HepG2 (cell line): ENCODE results near the gene SHE. TPM values are rescaled to one million over a fixed set of nuclear protein-coding genes. Genes with fewer than 3 reads are reported as not detected.
A peak's percentile ranks its signal among the peaks of the same experiment; 100 is the strongest.

Source experiments
- ATAC-seq: fragments of 200-7000 bp; cut with Tn5 transposase; 3 replicates; pipeline ENCODE4 v1.9.1; 2020; ENCODE audit warnings: mild to moderate bottlenecking, moderate library complexity
- Bru-seq: library from RNA; stranded (reverse); fragments of 400-500 nt; gene quantifications from one replicate; lab custom pipeline; 2021; lab: Mats Ljungman, UMichigan
- BruChase-seq, 2 experiments: library from RNA; stranded (reverse); fragments of 400-500 nt; gene quantifications; one replicate each; lab custom pipeline; 2021; lab: Mats Ljungman, UMichigan
- BruUV-seq: library from RNA; stranded (reverse); fragments of 400-500 nt; replicated peaks from 2 replicates; lab custom pipeline; 2021; lab: Mats Ljungman, UMichigan
- CTCF ChIA-PET: fragments of 300-600 bp; formaldehyde crosslinking; extraction: SDS; loops from one replicate; lab custom pipeline; 2021; ENCODE audit warnings: low total read pairs, inconsistent platforms, low intra/inter-chr PET ratio; lab: Yijun Ruan, JAX
- POLR2A ChIA-PET: fragments of 350-600 bp; sonication (Branson Sonifier 250); formaldehyde crosslinking; loops from one replicate; lab custom pipeline; 2020; ENCODE audit warnings: antibody characterized with exemption, inconsistent platforms; lab: Yijun Ruan, JAX
- DNase-seq: peaks from one replicate; pipeline ENCODE4 v3.0.0-alpha.2; 2015; ENCODE audit warnings: low spot score
- FAIRE-seq: peaks from 3 replicates; lab custom pipeline; 2011; peaks lifted over from hg19 to GRCh38; lab: Jason Lieb, UNC
- H2AFZ ChIP-seq: one replicate; pipeline ENCODE4 v1.6.1; 2011; ENCODE audit warnings: low read length, inconsistent platforms
- H3K27ac ChIP-seq: fragments of 300-600 bp; 3 replicates; pipeline ENCODE4 v1.8.0; 2011; ENCODE audit warnings: mixed run types, mild to moderate bottlenecking, mixed read lengths, low read length, inconsistent platforms; ENCODE audit not compliant: insufficient read depth; ENCODE audit errors: extremely low read length
- H3K27me3 ChIP-seq, 2 experiments: fragments of 200-600 bp in 1 of 2; 2 replicates in 1 of 2; 3 replicates in 1 of 2; pipeline versions ENCODE4 v1.6.0 to v1.8.0; 2011; ENCODE audit warnings: low read length in 2 of 2, mild to moderate bottlenecking in 2 of 2, moderate library complexity in 2 of 2, inconsistent platforms in 1 of 2; ENCODE audit not compliant: insufficient read depth in 2 of 2, control insufficient read depth in 1 of 2
- H3K36me3 ChIP-seq, 2 experiments: fragments of 200-600 bp in 1 of 2; replicated peaks in 1 of 2; 2 replicates in 1 of 2; 3 replicates in 1 of 2; pipeline versions ENCODE4 v1.5.1 to v1.8.0; 2011; ENCODE audit warnings: low read length in 2 of 2, inconsistent platforms in 1 of 2; ENCODE audit not compliant: insufficient read depth in 2 of 2, control insufficient read depth in 1 of 2
- H3K4me1 ChIP-seq: 2 replicates; pipeline ENCODE4 v1.5.1; 2012; ENCODE audit warnings: low read length, inconsistent platforms; ENCODE audit not compliant: insufficient read depth
- H3K4me2 ChIP-seq: 2 replicates; pipeline ENCODE4 v1.6.0; 2011; ENCODE audit warnings: low read depth, low read length, inconsistent platforms
- H3K4me3 ChIP-seq, 3 experiments: fragments of 200-600 bp in 1 of 3; sonication (generic), shearing (Covaris generic) in 1 of 3; replicated peaks in 1 of 3; 2 replicates each; pipeline ENCODE4 v1.5.1; 2011 to 2016; ENCODE audit warnings: low read length in 3 of 3, inconsistent platforms in 2 of 3, low read depth in 2 of 3, mild to moderate bottlenecking in 2 of 3, control low read depth in 1 of 3, mixed read lengths in 1 of 3; ENCODE audit not compliant: insufficient read depth in 1 of 3
- H3K79me2 ChIP-seq: one replicate; pipeline ENCODE4 v1.6.1; 2011; ENCODE audit warnings: low read length, inconsistent platforms; ENCODE audit not compliant: insufficient read depth
- H3K9ac ChIP-seq: 2 replicates; pipeline ENCODE4 v1.6.0; 2011; ENCODE audit warnings: mild to moderate bottlenecking, low read depth, low read length, inconsistent platforms; ENCODE audit not compliant: insufficient read depth
- H3K9me3 ChIP-seq: 2 replicates; pipeline ENCODE4 v1.5.1; 2012; ENCODE audit warnings: mild to moderate bottlenecking, low read length
- H4K20me1 ChIP-seq: 2 replicates; pipeline ENCODE4 v1.6.0; 2011; ENCODE audit warnings: inconsistent platforms, mild to moderate bottlenecking, low read length, moderate library complexity; ENCODE audit not compliant: insufficient read depth
- NFKBIZ ChIP-seq: IDR thresholded peaks from 2 replicates; pipeline ENCODE4 v1.6.1; 2018; ENCODE audit warnings: missing genetic modification reagents, missing compliant biosample characterization
- TGIF2 ChIP-seq: IDR thresholded peaks from 2 replicates; pipeline ENCODE4 v1.6.1; 2016; ENCODE audit warnings: control low read depth, missing compliant biosample characterization
- THAP11 ChIP-seq: IDR thresholded peaks from 2 replicates; pipeline ENCODE4 v1.6.1; 2016; ENCODE audit warnings: missing biosample characterization, missing genetic modification reagents
- WIZ ChIP-seq: sonication (generic); formaldehyde crosslinking; IDR thresholded peaks from 2 replicates; pipeline ENCODE4 v1.5.1; 2020; ENCODE audit warnings: mild to moderate bottlenecking, missing genetic modification reagents
- WGBS: methylation state at CpG from one replicate; pipeline ENCODE4 v1.1.6; 2017; ENCODE audit warnings: low lambda C conversion rate; 5-methylcytosine and 5-hydroxymethylcytosine counted together
- in situ Hi-C: cut with HindIII; loops from 2 replicates; pipeline ENCODE4 v1.10.0; 2017; ENCODE audit warnings: low pct_unique_long_range_greater_than_20kb; ENCODE audit not compliant: extremely low pct_ligation_motif_present
- intact Hi-C: fragments of 100-400 bp; cut with micrococcal nuclease; formaldehyde crosslinking; loops from one replicate; pipeline ENCODE4 v1.10.0; 2022; ENCODE audit not compliant: unreplicated experiment
- long read RNA-seq, 2 experiments: library from RNA in 1 of 2; library from polyadenylated mRNA in 1 of 2; stranded (forward) in 1 of 2; unstranded in 1 of 2; transcript quantifications; one replicate each; pipeline ENCODE4 v2.0.0, GENCODE V29; 2019 to 2022
- polyA minus RNA-seq, 3 experiments: library from RNA; depleted of rRNA, polyadenylated mRNA; stranded (reverse); fragments of >200 nt; gene quantifications; 2 replicates each; pipeline ENCODE4 v1.2.3, GENCODE V29; 2011; ENCODE audit warnings: low replicate concordance in 1 of 3
- polyA plus RNA-seq, 8 experiments: library from polyadenylated mRNA; depleted of rRNA in 3 of 8; stranded (reverse) in 7 of 8; unstranded in 1 of 8; fragments of >200 nt; fragmentation: Illumina TruSeq in 4 of 8; extraction: Trizol in 4 of 8; gene quantifications; 2 replicates each; pipeline versions ENCODE4 v1.2.1 to v1.2.3, GENCODE V29; 2011 to 2016; ENCODE audit warnings: low read depth in 4 of 8, missing spikeins in 1 of 8, mixed read lengths in 1 of 8; ENCODE audit not compliant: insufficient read depth in 1 of 8
- total RNA-seq, 5 experiments: library from RNA; depleted of rRNA; stranded (reverse); fragments of >200 nt; fragmentation: Illumina TruSeq; extraction: Trizol; gene quantifications; 2 replicates each; pipeline ENCODE4 v1.2.3, GENCODE V29; 2016; ENCODE audit warnings: low read depth in 1 of 5
- TF ChIP-seq, protein P1 (sequence below): sonication (generic); formaldehyde crosslinking; IDR thresholded peaks from 2 replicates; pipeline ENCODE4 v1.8.1; 2023; ENCODE audit warnings: mild to moderate bottlenecking, missing genetic modification reagents, borderline replicate concordance

SHE gene
- total RNA-seq (2016; rRNA removed; fragmentation: Illumina TruSeq; extraction: Trizol) (not detected in 2 replicates), polyA plus RNA-seq (2011; rRNA removed) (not detected in 2 replicates), polyA minus RNA-seq (2011; rRNA and poly(A)+ RNA removed; ENCODE audit: low replicate concordance) (not detected in 2 replicates), Bru-seq, nascent RNA (not detected), BruChase-seq, experiment 1, labeled RNA remaining after a 6-hour chase (not detected), BruChase-seq, experiment 2, labeled RNA remaining after a 2-hour chase (not detected)
- total RNA-seq (2016; cell fraction: cytosol; rRNA removed; fragmentation: Illumina TruSeq; extraction: Trizol; ENCODE audit: low read depth) = not detected in 2 replicates
- total RNA-seq (2016; cell fraction: insoluble cytoplasmic fraction; rRNA removed; fragmentation: Illumina TruSeq; extraction: Trizol) = not detected in 2 replicates
- total RNA-seq (2016; cell fraction: membrane; rRNA removed; fragmentation: Illumina TruSeq; extraction: Trizol) = not detected in 2 replicates
- total RNA-seq (2016; cell fraction: nucleus; rRNA removed; fragmentation: Illumina TruSeq; extraction: Trizol) = not detected in 2 replicates
- polyA plus RNA-seq (2011; cell fraction: cytosol; rRNA removed) = not detected in 2 replicates
- polyA plus RNA-seq (2011; cell fraction: nucleus; rRNA removed) = not detected in 2 replicates
- not detected in 2 replicates for polyA plus RNA-seq (2012)
- polyA plus RNA-seq (2016; cell fraction: cytosol; fragmentation: Illumina TruSeq; extraction: Trizol; ENCODE audit: low read depth) = not detected in 2 replicates
- polyA plus RNA-seq (2016; cell fraction: insoluble cytoplasmic fraction; fragmentation: Illumina TruSeq; extraction: Trizol; ENCODE audit: low read depth) = not detected in 2 replicates
- not detected in 2 replicates for polyA plus RNA-seq (2016; cell fraction: membrane; fragmentation: Illumina TruSeq; extraction: Trizol; ENCODE audit: low read depth)
- polyA plus RNA-seq (2016; cell fraction: nucleus; fragmentation: Illumina TruSeq; extraction: Trizol; ENCODE audit: insufficient read depth, low read depth) = not detected in 2 replicates
- not detected in 2 replicates for polyA minus RNA-seq (2011; cell fraction: cytosol; rRNA and poly(A)+ RNA removed)
- polyA minus RNA-seq (2011; cell fraction: nucleus; rRNA and poly(A)+ RNA removed) = not detected in 2 replicates
- long read RNA-seq, experiment 1 = 0 reads
- long read RNA-seq, experiment 2 = 0 reads

DNA sequence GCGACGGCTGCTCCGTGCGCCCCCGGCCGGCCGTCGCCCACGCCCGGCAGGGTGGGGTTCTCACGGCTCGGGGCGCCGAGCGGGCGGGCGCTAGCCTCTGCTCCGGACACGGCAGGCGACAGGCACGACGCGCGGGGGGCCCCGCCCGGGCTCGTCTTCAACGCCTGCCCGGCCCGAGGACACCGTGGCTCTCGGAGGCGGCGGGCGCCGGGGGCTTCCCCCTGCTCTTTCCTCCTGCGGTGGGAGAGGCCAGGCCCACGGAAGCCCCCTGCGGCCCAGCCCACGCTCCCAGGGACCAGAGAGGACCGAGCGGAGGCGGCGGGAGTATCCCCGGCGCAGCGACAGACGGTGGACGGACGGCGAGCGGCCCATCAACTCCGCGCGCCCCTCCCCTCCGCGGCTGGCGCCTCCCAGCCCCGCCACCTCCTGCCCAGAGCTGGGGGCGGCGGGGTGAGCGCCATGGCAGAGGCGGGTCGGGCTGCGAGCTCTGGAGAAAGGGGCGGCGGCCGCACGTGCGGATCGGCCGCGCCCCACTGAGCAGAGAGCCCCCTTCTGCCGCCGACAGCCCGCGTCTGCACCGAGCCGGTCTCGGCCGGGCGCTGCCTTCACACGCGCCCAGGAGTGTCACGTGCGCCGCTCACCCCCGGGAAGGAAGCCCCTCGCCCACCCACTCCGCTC, at the start of gene SHE, which contains the start of gene TDRD10:
TSS of gene SHE (minus strand) at position 347 of the 678 bp plus-strand sequence. CDS start 386 bp downstream, outside the sequence.
TSS of gene TDRD10 (plus strand) at position 154 of the 678 bp plus-strand sequence. CDS start 4,685 bp downstream, outside the sequence.
- Histone ChIP-seq H3K4me1 (peaks cover 1% of the 10 kb centered on the region), H3K4me2 (peak within 1 kb of the TSS; percentile 36), H3K27ac (no peak within 1 kb of the TSS), H3K9ac (no peak within 1 kb of the TSS), H3K27me3 (peaks cover 4 to 20% of the 10 kb centered on the region in 2 experiments), H3K79me2 (no peaks in the 10 kb centered on the region), H2AFZ (no peak within 1 kb of the TSS), H4K20me1 (no peaks in the 10 kb centered on the region), H3K9me3 (peaks cover 5% of the 10 kb centered on the region; the same call in 1 of the 2 replicates), H3K4me3 (peak within 1 kb of the TSS in 1 of 3 experiments; percentile 52; a peak in 1 of 6 replicates)
- ChIA-PET POLR2A (no interaction called here), CTCF (no interaction called here)
- intact Hi-C loops (no loop called here), in situ Hi-C loops (no loop called here)
- BruUV-seq = no TSS peak
- no peak; the same call in 2 of the 3 replicates for ATAC-seq
- no peak for DNase-seq
- 90% methylated on average over 59 of the region's 90 CpGs for WGBS
- FAIRE-seq = no peak
- TF ChIP-seq WIZ = no peak
- TF ChIP-seq, all 625 proteins: peak for 0
- no peaks in the 10 kb centered on the region for H3K36me3 ChIP-seq

DNA sequence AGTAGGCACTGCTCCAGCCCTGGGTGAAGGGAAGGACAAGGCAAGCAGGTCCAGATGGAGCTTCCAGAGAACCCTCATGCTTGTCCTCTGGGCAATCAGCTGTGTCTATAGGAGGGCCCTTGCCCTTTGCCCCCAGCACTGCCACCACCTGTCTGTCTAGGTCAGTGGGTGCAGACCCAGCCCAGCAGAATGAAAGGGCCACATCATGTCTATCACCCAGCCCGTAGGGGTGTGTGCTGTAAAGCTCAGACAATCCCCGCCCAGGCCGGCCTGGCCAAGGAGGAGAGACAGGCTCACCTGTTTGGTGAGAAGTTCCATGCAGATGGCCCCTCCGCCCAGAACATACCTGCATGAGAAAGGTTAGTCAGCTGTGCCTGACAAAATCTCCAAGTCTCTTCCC, 49.3 kb upstream of the SHE start:
- Histone ChIP-seq H3K4me2 (no peak overlapping the region), H2AFZ (no peak overlapping the region), H4K20me1 (no peaks in the 10 kb centered on the region), H3K9ac (no peak overlapping the region), H3K79me2 (peaks cover 14% of the 10 kb centered on the region), H3K9me3 (no peaks in the 10 kb centered on the region), H3K36me3 (peaks cover 39 to 72% of the 10 kb centered on the region in 2 experiments), H3K27ac (no peak overlapping the region), H3K4me1 (peaks cover 37% of the 10 kb centered on the region), H3K4me3 (no peak overlapping the region), H3K27me3 (no peaks in the 10 kb centered on the region)
- ChIA-PET CTCF (no interaction called here), POLR2A (no interaction called here)
- ATAC-seq = no peak
- in situ Hi-C loops (no loop called here), intact Hi-C loops (no loop called here)
- WGBS = 100% methylated on average over 1 of the region's 4 CpGs
- no TSS peak for BruUV-seq
- no peak for TF ChIP-seq NFKBIZ (CRISPR knock-in tag)
- TF ChIP-seq TGIF2 (CRISPR knock-in tag) = no peak
- no peak for TF ChIP-seq THAP11 (CRISPR knock-in tag)
- TF ChIP-seq, protein P1, sequence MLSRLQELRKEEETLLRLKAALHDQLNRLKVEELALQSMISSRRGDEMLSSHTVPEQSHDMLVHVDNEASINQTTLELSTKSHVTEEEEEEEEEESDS (CRISPR knock-in tag) = no peak
- DNase-seq = no peak
- FAIRE-seq = no peak
